Mesodermal cell (in vitro differentiated cells): Measurements from ENCODE around the gene OR2V2.
"Not testable (repeated sequence)": the region's sequence is repeated elsewhere in the genome, so short reads cannot be mapped to it uniquely, and the experiment has no call there.

ENCODE experiments used
- H3K27ac ChIP-seq: 2 replicates; pipeline ENCODE4 v1.7.0; 2013; ENCODE audit warnings: mild to moderate bottlenecking, low read depth, low read length, moderate library complexity; ENCODE audit not compliant: severe bottlenecking
- H3K36me3 ChIP-seq: 2 replicates; pipeline ENCODE4 v1.7.1; 2013; ENCODE audit warnings: mild to moderate bottlenecking, low read length, moderate library complexity; ENCODE audit not compliant: control insufficient read depth, insufficient read depth
- H3K4me1 ChIP-seq: one replicate; pipeline ENCODE4 v1.7.1; 2013; ENCODE audit warnings: mild to moderate bottlenecking, low read length; ENCODE audit not compliant: insufficient read depth, control insufficient read depth, poor library complexity, severe bottlenecking
- H3K4me3 ChIP-seq: 2 replicates; pipeline ENCODE4 v1.7.0; 2013; ENCODE audit warnings: low read length, control low read depth, mild to moderate bottlenecking; ENCODE audit not compliant: insufficient read depth, poor library complexity, severe bottlenecking; ENCODE audit errors: extremely low read depth
- H3K9me3 ChIP-seq: 2 replicates; pipeline ENCODE4 v1.7.1; 2013; ENCODE audit warnings: mild to moderate bottlenecking, low read length, moderate library complexity; ENCODE audit not compliant: control insufficient read depth
- WGBS, 2 experiments: methylation state at CpG; one replicate each; pipeline ENCODE4 v1.1.5; 2013; ENCODE audit warnings: missing lambda C conversion rate in 2 of 2; ENCODE audit not compliant: insufficient coverage in 2 of 2; 5-methylcytosine and 5-hydroxymethylcytosine counted together

Gene OR2V2

DNA sequence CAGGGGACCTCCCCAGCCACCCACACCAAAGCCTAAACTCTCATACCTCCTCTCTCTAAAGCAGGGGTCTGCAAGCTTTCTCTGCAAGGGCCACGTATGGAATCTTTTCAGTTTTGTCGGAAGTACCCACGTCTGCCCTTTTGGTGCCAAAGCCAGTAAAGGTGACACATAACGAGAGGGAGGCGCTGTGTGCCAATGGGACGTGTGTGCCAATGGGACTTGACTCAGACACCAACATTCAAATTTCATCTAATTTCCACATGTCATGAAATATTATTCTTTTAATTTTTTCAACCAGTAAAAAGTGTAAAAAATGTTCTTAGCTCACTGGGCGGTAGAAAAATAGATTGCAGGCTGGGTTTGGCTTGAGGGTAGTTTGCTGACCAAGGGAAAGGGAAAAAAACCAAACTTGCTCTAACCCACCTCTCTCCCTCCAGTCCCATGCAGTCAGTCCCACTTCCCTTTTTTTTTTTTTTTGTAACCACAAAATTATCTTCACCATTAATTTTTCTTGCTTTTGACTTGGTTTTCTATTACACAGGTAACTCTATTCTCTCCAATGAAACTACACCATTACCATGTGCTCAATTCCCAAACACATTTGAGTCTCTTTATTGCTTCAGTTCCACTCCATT is 41.9 kb upstream of the OR2V2 start:
- Histone ChIP-seq H3K36me3 (no peaks in the 10 kb centered on the region), H3K4me3 (no peak overlapping the region), H3K9me3 (no peaks in the 10 kb centered on the region), H3K4me1 (no peaks in the 10 kb centered on the region), H3K27ac (no peak overlapping the region)
- 41 to 79% methylated on average over 3 of the region's 7 CpGs for WGBS, 2 experiments

DNA sequence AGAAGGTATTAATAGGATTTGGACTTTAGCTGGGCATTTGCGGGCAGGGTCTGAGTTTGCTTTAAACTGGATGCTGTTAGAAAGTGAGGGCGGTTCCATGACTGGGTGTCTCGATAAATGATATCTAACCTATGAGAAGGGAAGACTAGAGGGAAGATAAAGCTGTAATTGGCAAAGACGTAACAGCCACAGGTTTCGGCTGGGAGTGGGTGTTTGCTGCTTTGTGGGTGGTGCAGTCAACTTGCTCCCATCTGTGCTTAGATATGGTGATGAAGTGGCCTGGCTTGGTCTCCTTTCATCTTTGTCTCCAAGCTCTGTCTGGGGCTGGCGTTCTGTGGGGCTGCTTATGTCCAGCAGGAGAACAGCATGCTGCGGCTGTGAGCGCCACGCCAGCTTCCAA is 39.7 kb upstream of the OR2V2 start:
- no peak overlapping the region for H3K4me3 ChIP-seq
- no peaks in the 10 kb centered on the region for H3K36me3 ChIP-seq
- no peaks in the 10 kb centered on the region for H3K9me3 ChIP-seq
- WGBS, 2 experiments = 79 to 83% methylated on average over 8 of the region's 9 CpGs
- no peaks in the 10 kb centered on the region for H3K4me1 ChIP-seq
- H3K27ac ChIP-seq = no peak overlapping the region

DNA sequence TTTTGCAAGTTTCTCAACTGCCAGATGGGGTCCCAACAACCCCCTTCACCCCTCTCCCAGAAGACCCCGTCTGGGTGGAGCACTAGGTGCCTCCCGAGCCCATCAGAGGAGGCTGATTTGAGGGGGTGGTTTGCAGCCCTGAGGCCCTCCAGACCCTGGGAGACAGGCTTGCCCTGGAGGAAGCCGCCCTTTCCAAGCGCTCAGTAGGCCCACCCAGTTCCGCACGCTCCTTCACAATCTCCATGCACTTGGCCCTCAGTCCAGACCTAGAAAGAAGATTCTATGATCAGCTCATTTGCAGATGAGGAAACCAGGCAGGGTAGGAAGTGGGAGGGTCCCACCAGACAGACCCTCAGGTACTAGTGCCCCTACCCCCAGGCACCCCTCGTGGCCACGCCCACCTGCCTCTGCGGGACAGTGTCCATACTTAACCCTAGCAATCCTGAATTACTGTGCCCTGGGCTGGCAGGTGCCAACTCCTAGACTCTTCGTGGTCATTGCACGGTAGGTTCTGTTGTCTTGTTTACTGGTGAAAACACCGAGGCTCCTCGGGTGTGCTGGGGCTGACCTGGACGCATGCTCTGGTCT is 38.7 kb upstream of the OR2V2 start:
- Histone ChIP-seq H3K4me3 (no peak overlapping the region), H3K36me3 (no peaks in the 10 kb centered on the region), H3K4me1 (no peaks in the 10 kb centered on the region), H3K9me3 (no peaks in the 10 kb centered on the region), H3K27ac (no peak overlapping the region)
- 71 to 79% methylated on average over 10 to 11 of the region's 14 CpGs for WGBS, 2 experiments

DNA sequence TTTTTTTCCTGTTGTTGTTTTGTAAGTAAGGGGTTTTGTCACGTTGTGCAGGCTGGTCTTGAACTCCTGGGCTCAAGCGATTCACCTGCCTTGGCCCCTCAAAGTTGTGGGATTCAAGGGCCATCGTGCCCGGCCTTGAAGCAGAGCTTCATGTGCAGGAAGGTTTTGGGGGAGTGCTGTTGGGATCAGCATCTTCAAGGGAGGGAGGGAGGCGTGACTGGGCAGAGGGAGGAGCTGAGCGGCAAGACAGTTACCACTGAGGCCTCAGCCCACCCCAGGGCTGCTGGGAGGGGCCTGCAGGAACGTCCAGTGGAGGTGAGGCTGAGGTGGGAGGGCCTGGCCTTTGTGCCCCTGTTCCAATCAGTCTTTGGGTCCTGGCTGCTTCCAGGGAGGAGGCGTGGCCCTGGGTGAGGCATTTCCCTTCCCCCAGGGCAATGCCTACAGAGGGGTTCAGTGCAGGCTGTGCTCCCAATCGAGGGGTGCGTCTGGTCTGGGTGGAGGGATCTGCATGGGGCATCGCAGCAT is 37.8 kb upstream of the OR2V2 start:
- 61 to 68% methylated on average over 7 to 8 of the region's 11 CpGs for WGBS, 2 experiments
- H3K4me1 ChIP-seq = no peaks in the 10 kb centered on the region

DNA sequence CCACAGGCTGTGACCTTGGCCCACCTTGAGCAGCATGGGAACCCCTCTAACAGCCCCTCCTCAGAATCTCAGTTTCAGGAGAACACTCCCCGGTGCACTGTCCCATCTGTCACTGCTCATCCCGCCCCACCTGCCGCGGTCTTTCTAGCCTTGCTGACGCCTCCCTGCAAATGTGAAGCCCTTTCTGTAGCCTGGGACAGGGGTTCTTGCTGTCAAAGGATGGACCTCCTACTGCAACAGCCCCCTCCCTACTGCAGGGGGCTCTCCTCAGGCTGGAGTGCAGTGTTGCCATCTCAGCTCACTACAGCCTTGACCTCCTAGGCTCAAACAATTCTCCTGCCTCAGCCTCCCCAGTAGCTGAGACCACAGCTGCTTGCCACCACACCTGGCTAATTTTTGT is 36.4 kb upstream of the OR2V2 start:
- WGBS, 2 experiments = 88 to 89% methylated on average over 5 of the region's 5 CpGs

More for the DNA sequence above, 37.8 kb upstream of the OR2V2 start:
- H3K36me3 ChIP-seq = no peaks in the 10 kb centered on the region
- H3K27ac ChIP-seq = no peak overlapping the region
- H3K4me3 ChIP-seq = no peak overlapping the region
- no peaks in the 10 kb centered on the region for H3K9me3 ChIP-seq

DNA sequence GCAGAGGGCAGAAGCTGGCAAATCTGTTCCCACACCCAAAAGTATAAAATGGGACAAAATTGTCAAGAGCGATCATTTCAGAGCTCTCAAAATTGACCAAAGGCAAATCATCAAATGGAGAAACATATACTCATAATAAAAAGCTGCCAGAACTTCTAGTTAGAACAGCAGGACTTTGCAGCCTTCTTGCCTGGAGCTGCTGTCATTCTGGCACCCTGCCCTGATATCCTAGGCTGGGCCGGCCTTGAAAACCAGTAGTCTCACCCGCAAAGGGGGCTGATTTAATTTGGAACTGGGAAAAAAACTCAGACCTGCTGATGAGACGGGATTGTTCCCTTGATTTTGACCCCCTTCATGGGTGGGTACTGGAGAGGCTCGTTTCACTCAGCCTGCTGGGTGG is 34.9 kb upstream of the OR2V2 start:
- 83 to 88% methylated on average over 4 of the region's 5 CpGs for WGBS, 2 experiments
- H3K4me1 ChIP-seq = no peaks in the 10 kb centered on the region
- H3K4me3 ChIP-seq = no peak overlapping the region
- no peaks in the 10 kb centered on the region for H3K36me3 ChIP-seq
- H3K27ac ChIP-seq = no peak overlapping the region
- no peaks in the 10 kb centered on the region for H3K9me3 ChIP-seq

More for the DNA sequence above, 36.4 kb upstream of the OR2V2 start:
- Histone ChIP-seq H3K36me3 (no peaks in the 10 kb centered on the region), H3K27ac (no peak overlapping the region), H3K4me1 (no peaks in the 10 kb centered on the region), H3K9me3 (no peaks in the 10 kb centered on the region), H3K4me3 (no peak overlapping the region)

DNA sequence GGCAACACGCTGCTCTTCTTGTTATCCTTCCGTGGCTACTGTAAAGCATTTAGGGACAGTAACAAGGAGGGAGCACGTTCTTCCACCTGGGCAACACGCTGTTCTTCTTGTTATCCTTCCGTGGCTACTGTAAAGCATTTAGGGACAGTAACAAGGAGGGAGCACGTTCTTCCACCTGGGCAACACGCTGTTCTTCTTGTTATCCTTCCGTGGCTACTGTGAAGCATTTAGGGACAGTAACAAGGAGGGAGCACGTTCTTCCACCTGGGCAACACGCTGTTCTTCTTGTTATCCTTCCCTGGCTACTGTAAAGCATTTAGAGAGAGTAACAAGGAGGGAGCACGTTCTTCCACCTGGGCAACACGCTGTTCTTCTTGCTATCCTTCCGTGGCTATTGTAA is 33.8 kb upstream of the OR2V2 start:
- 65 to 81% methylated on average over 3 to 4 of the region's 13 CpGs for WGBS, 2 experiments
- not testable (repeated sequence) for H3K36me3 ChIP-seq, H3K9me3 ChIP-seq, H3K27ac ChIP-seq, H3K4me3 ChIP-seq, H3K4me1 ChIP-seq

DNA sequence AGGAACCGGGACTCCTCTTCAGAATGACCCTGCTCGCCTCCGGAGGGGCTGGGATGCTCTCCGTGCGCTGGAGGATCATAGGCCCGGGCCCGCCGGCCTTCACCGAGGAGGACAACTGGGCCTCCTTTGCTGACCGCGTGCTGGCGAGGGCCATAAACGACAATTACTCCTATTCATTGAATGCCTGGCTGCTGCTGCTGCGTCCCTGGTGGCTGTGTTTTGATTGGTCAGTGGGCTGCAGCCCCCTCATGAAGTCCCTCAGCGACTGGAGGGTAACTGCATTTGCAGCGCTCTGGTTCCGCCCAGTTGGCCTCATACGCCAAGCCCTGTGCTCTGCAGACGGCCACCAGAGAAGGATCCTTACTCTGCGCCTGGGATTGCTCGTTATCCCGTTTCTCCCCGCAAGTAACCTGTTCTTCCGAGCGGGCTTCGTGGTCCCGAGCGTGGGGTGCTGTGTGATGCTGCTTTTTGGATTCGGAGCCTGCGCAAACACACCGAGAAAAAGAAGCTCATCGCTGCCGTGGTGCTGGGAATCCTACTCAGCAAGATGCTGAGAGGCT is 33.0 kb upstream of the OR2V2 start:
- WGBS, 2 experiments = 78 to 83% methylated on average over 32 to 33 of the region's 33 CpGs

DNA sequence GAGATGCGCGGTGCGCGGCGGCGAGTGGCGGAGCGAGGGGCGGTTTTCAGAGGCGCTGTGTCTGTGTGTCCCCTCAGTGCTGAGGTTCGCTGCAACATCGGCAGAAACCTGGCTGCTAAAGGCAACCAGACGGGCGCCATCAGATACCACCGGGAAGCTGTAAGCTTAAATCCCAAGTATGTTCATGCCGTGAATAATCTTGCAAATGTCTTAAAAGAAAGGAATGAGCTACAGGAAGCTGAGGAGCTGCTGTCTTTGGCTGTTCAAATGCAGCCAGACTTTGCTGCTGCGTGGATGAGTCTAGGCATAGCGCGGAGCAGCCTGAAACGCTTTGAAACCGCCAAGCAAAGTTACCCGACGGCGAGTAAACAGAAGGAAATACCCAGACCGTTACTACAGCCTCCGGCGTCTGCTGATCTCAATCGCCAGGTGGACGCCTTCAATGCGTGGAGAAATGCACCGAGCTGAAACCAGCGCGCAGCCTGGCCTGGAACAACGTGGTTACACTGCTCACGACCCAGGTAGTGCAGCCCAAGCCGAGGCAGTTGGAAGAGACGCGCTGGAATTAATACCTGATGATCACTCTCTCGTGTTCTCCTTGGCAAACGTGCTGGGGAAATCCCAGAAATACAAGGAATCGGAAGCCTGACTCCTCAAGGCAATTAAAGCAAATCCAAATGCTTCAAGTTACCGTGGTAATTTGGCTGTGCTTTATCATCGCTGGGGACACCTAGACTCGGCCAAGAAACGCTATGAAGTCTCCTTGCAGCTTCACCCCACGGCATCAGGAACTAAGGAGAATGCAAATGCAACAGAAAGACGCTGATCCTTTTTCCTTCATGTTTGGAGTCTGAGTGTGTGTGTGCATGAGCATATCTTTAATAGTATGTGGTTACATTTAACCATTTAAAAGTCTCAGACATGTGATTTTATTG is 32.3 kb upstream of the OR2V2 start:
- 51 to 57% methylated on average over 46 to 47 of the region's 47 CpGs for WGBS, 2 experiments
- no peak overlapping the region for H3K4me3 ChIP-seq
- H3K27ac ChIP-seq = no peak overlapping the region
- no peaks in the 10 kb centered on the region for H3K4me1 ChIP-seq
- no peaks in the 10 kb centered on the region for H3K36me3 ChIP-seq
- no peaks in the 10 kb centered on the region for H3K9me3 ChIP-seq

More for the DNA sequence above, 33.0 kb upstream of the OR2V2 start:
- Histone ChIP-seq H3K36me3 (no peaks in the 10 kb centered on the region), H3K9me3 (no peaks in the 10 kb centered on the region), H3K27ac (no peak overlapping the region), H3K4me1 (no peaks in the 10 kb centered on the region), H3K4me3 (no peak overlapping the region)

DNA sequence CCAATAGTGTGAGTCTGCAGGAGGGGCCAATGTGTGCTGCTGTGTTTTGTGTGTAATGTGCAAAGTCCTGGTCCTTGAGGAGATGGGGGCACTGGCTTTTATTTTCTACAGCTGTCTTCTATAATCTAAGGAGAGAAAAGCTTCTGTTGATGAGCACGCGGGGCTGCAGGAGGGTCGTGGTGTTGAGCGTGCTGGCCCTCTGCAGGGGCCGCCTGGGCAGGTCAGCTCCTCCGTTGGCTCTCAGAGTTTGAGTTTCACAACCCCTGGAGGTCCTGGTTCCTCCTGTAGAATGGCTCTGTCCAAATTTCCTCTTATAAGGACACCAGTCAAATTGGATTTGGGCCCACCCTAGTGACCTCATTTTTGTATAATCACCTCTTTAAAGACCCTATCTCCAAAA is 29.0 kb upstream of the OR2V2 start:
- Histone ChIP-seq H3K27ac (no peak overlapping the region), H3K9me3 (no peaks in the 10 kb centered on the region), H3K4me1 (no peaks in the 10 kb centered on the region), H3K36me3 (no peaks in the 10 kb centered on the region), H3K4me3 (no peak overlapping the region)
- 80 to 85% methylated on average over 6 of the region's 6 CpGs for WGBS, 2 experiments
